NCI-H1092 (cell line): ENCODE data around the gene KLHDC4.
"Not testable (repeated sequence)": the region's sequence is repeated elsewhere in the genome, so short reads cannot be mapped to it uniquely, and the experiment has no call there.

Experiments used
- DNase-seq: peaks from one replicate; lab custom pipeline; 2025; lab: John Stamatoyannopoulos, UW

KLHDC4 gene

DNA sequence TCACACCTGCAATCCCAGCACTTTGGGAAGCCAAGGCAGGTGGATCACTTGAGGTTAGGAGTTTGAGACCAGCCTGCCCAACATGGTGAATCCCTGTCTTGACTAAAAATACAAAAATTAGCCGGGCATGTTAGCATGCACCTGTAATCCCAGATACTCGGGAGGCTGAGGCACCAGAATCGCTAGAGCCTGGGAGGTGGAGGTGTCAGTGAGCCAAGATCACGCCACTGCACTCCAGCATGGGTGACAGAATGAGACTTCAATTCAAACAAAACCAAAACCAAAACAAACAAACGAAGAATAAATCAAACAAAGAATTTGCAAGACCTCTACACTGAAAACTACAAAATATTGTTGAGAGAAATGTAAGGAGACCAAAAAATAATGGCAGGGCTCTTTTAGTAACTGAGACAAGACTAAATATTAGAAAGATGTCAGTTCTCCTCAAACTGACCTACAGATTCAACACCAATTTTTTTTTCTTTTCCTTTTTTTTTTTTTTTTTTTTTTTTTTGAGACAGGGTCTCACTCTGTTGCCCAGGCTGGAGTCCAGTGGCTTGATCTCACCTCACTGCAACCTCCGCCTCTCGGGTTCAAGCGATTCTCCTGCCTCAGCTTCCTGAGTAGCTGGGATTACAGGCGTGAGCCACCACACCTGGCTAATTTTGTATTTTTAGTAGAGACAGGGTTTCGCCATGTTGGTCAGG, 23.1 kb upstream of the KLHDC4 start:
- not testable (repeated sequence) for DNase-seq

DNA sequence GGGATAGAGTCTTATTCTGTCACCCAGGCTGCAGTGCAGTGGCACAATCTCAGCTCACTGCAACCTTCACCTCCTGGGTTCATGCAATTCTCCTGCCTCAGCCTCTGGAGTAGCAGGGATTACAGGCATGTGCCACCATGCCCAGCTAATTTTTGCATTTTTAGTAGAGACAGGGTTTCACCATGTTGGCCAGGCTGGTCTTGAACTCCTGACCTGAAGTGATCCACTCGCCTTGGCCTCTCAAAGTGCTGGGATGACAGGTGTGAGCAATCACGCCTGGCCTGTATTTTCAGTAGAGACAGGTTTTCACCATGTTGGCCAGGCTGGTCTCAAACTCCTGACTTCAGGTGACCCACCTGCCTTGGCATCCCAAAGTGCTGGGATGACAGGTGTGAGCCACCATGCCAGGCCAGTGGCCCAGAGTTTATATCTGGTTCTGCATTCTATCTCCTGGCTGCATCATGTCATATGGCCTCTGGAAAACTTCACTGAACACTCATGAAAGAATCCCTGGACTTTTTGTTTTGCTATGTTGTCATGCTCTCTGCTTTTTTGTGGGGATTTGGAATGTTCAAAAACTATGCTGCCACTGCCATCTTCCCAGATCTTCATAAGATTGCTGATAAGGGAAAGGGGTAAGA, 21.8 kb upstream of the KLHDC4 start:
- not testable (repeated sequence) for DNase-seq

- DNase-seq, result no peak
Measured at GRCh38 chr16:87784812-87785211, 19.0 kb upstream of the KLHDC4 start.

DNA sequence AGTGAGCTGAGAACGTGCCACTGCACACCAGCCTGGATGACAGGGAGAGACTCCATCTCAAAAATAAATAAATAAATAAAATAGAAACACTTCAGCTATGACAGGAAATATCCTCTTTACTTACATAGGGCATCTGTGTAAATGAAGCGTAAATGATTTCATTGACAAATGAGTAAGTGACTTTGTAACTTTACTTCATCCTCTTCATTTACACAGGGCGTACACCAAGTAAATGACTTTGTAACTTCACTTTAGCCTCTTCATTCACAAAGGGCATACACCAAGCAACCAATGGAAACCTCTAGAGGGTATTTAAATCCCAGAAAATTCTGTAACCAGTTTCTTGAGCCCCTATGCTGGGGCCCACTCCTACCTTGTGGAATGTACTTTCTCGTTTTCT, 16.2 kb upstream of the KLHDC4 start:
- no peak for DNase-seq

GRCh38 chr16:87780385-87780989, 14.7 kb upstream of the KLHDC4 start:
- peak; percentile 34 for DNase-seq

- DNase-seq, result peak; percentile 87
Measured at GRCh38 chr16:87778830-87779579, 13.2 kb upstream of the KLHDC4 start.

DNA sequence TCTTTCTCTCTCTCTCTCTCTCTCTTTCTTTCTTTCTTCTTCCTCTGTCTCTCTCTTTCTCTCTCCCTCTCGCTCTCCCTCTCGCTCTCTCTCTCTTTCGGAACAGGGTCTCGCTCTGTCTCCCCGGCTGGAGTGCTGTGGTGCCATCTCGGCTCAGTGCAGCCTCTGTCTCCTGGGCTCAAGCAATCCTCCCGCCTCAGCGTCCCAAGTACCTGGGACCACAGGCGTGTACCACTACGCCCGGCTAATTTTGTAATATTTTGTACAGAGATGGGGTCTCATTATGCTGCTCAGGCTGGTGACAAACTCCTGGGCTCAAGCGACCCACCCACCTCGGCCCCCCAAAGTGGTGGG, 12.7 kb upstream of the KLHDC4 start:
- DNase-seq, result no peak

- DNase-seq, result not testable (repeated sequence)
Measured at GRCh38 chr16:87773836-87774235, 8.1 kb upstream of the KLHDC4 start.

- not testable (repeated sequence) for DNase-seq
Measured at GRCh38 chr16:87767456-87767855, 1.7 kb upstream of the KLHDC4 start.

GRCh38 chr16:87766485-87766797, 655 bp upstream of the KLHDC4 start:
- no peak for DNase-seq

GRCh38 chr16:87765473-87765775, 362 bp downstream of the KLHDC4 start:
- no peak for DNase-seq

DNA sequence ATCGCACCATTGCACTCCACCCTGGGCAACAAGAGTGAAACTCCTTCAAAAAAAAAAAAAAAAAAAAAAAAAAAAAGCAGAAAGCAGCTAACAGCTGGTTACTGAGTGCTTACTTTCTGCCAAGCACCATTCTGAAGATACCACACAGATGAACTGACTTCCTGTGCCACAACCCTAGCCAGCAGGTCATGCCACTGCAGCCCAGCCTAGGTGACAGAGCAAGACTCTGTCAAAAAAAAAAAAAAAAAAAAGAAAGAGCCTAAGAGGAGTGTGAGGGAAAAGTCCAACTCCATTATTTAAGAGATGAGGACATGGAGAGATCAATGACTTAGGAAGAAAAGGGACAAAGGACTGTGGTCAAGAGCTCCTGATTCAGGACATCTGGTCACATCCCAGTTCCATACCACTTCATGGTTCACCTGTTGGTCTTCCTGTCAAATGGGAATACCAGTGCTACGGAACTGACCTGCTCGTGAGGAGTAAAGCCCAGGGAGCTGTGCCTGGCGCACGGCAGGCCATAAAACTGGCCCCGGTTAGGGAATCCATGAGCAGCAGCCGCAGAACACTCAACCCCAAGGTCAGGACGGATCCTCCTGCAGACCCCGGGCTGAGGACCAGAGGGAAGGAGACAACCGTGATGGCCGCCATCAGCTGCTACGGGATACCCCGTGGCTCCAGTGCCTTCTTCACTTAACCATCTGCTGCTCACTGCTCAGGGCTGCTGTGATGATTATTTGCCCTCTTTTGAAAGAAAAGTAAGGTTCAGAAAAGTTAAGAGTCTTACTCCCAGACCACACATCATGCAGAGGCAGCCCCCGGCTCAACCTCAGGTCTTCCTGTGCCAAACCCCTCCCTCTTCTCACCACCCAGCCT, 950 bp downstream of the KLHDC4 start:
- DNase-seq, result no peak

DNA sequence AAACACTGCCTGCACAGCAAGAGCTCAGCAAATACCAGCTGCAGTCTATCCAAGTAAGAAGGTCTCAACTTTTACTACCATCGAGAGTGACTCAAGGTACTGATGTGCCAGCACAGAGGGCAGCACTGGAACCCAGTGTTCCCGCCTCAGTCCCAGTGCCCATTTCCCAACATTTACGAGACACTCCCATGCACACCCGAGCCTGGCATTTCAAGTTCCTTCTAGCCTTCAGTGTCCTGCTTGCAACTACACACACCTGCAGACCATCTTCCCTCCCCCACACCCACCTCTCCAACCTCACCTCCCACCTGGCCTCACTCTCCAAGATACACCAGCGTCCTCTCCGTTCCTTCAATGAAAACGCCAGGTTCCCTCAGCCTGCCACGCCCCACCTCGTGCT, 3.2 kb downstream of the KLHDC4 start:
- no peak for DNase-seq

DNA sequence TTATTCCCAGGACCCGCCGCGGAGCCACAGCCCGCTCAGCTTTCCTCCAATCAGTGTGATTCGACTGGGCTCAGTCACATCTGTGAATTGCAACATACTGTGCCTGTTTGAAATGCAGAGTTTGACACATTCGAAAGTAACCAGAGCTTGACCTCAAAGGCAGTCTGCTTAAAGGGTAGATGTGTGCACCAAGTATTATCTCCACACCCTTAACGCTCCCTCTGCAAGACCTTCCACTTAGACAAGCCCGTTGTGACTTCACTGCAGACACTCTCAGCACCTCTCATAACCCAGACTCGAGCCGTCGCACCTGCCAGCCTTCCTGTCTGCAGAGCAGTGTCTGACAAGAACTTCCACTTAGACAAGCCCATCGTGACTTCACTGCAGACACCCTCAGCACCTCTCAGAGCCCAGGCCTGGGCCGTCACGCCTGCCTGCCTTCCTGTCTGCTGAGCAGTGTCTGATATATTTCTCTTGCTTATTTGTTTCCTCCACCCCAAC, 3.7 kb downstream of the KLHDC4 start:
- DNase-seq, result no peak

GRCh38 chr16:87761060-87761459, 4.7 kb downstream of the KLHDC4 start:
- no peak for DNase-seq

DNA sequence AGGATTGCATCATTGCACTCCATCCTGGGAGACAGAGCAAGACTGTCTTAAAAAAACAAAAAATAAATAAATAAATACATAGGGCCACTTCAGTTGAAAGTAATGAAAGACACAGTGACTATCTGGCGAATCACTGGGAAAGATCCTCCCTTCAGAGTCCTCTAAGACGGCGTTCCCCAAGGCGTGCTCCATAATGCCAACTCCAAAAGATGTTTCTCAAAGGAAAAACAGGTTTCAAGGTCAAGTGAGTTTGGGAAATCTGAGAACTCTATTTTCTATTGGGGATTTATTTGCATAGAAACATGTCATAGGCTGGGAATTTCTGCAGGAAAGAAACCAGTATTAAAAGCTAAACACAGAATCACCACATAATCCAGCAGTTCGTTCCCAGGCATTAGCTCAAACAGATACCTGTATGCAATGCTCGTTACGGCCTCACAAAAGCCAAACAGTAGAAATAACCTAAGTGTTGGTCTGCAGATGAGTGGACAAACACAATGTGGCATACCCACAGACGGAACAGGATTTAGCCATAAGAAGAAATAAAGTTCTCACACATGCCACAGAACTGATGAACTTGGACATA, 7.9 kb downstream of the KLHDC4 start:
- no peak for DNase-seq

DNA sequence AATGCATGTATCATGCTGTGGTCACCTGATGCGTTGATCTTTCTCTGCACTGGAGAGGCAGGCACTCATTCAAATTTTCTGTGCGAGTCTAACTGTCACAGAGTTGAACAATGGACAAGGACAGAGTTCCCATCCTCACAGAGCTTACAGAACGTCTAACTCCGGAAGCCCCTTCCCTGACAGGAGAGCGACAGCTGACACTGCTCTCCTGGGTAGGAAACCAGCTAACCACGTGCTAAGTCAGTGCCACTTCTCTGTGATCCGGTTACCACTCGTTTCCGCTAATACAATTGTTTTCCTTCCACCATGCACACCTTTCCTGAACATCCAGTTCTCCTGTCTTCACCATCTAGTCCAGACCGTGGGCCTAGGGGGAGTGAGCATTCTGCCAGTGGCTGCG, 11.3 kb downstream of the KLHDC4 start:
- DNase-seq, result no peak

DNA sequence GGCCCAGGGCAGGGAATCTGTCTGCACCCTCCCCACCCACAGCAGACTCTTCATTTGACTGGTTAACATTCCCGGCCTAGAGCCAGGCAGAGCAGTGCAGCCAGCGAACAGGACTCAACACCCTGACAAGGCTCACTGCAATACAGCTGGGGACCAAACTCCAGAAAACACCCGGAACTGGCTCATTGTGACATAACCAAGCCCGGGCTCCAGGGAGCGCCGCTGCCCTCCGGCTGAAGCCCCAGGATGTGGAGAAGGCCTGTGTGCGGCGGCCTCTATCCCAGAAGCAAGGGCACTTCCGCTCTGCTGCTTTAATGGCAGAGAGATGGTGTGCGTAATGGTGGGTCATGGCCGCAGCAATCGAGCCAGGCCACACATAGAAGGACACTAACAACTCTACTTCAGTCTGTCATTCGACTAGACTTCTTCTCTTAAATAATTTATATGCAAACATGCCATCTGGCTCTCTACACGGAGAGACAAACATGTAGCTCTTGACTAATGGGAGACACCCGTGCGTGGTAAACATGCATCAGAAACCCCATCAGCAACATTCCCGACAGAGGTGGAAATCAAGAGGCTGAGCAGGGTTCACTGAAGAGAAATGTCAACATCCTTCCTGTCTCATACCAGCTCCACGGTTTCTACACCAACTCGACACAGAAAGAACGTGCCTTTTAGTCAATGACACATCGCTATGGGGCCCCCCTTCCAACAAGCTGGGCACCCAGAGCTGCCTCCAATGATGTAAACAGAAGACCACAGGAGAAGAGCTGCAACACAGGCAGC, 18.0 kb downstream of the KLHDC4 start:
- DNase-seq, result no peak

- DNase-seq, result no peak
Measured at GRCh38 chr16:87746178-87746577, 19.6 kb downstream of the KLHDC4 start.

DNA sequence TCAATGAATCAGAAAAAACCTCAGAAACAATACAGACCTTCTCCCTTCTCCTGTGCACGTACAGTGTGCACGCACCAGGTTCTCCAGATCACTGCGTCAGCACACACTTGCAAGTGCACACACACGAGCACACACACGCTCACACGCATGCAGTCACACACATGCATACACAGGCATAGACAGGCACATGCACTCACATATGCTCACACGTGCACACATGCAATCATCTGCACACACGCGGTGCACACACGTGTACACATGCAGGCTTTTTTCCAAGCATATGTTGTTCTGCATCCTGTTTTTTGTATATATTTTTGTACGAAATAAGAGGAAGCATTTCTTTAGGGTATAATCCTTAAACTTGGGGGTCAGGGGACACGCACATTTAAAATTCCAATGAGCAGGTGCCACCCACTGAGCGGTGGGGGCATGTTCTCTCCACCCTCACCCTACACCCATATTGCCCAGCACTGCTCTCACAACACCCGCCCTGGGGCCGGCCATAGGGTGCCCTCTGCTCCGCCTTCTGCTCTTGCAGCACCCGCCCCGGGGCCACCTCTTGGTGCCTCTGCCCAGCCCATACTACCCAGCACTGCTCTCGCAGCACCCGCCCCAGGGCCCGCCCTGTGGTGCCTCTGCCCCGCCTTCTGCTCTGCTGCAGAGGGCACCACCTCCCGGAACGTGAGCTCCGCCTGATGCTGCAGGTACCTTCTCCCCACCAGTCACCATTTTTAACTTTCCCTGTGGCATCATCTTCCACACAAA, 20.9 kb downstream of the KLHDC4 start:
- no peak for DNase-seq
